ENCODE results near the gene UBE2U.

Gene UBE2U

GRCh38 chr1:64263856-64264255 is 60.4 kb downstream of the UBE2U start:
- H3K27ac ChIP-seq (ENCODE audit: low read depth, low read length), result no peak overlapping the region
- WGBS (ENCODE audit: extremely low coverage, insufficient coverage, low lambda C conversion rate), result no CpG with 5 or more reads among the region's 2 CpGs

GRCh38 chr1:64265141-64265540 is 61.7 kb downstream of the UBE2U start:
- no peaks in the 10 kb centered on the region for H3K79me2 ChIP-seq (ENCODE audit: control insufficient read depth, insufficient read depth, low read length)
- DNase-seq, result no peak
- no peak overlapping the region for H3K4me2 ChIP-seq (ENCODE audit: low read length)
- H2BK5ac ChIP-seq (ENCODE audit: low read length), result no peak overlapping the region
- no peak overlapping the region for H3K9ac ChIP-seq (ENCODE audit: low read length)
- no peak overlapping the region for H3K18ac ChIP-seq (ENCODE audit: low read length)
- no peak overlapping the region for H3K4ac ChIP-seq (ENCODE audit: low read depth, low read length)
- H3K79me1 ChIP-seq (ENCODE audit: low read length), result no peaks in the 10 kb centered on the region
- no peaks in the 10 kb centered on the region for H3K27me3 ChIP-seq (ENCODE audit: insufficient read depth, low read length, poor library complexity)
- no peak overlapping the region for H3K56ac ChIP-seq (ENCODE audit: low read length)
- no peak overlapping the region for H2AK5ac ChIP-seq (ENCODE audit: low read length)
- no peaks in the 10 kb centered on the region for H3K36me3 ChIP-seq (ENCODE audit: control insufficient read depth, insufficient read depth, low read length)
- H4K5ac ChIP-seq (ENCODE audit: low read length), result no peak overlapping the region
- WGBS (ENCODE audit: extremely low coverage, insufficient coverage, low lambda C conversion rate), result no CpG with 5 or more reads among the region's 2 CpGs
- H2BK15ac ChIP-seq (replicated peaks; ENCODE audit: low read depth), result no peak overlapping the region
- no peaks in the 10 kb centered on the region for H3K4me1 ChIP-seq (ENCODE audit: control insufficient read depth, low read depth, low read length)
- no peak overlapping the region for H3K4me3 ChIP-seq (ENCODE audit: low read length)
- H4K8ac ChIP-seq (ENCODE audit: low read depth, low read length), result no peak overlapping the region
- H3K27ac ChIP-seq (ENCODE audit: low read depth, low read length), result no peak overlapping the region
- H2BK120ac ChIP-seq (ENCODE audit: low read depth, low read length), result no peak overlapping the region
- no peak overlapping the region for H3K23ac ChIP-seq (ENCODE audit: low read length)

More at GRCh38 chr1:64263856-64264255, 60.4 kb downstream of the UBE2U start:
- H3K23ac ChIP-seq (ENCODE audit: low read length), result no peak overlapping the region
- H2BK120ac ChIP-seq (ENCODE audit: low read depth, low read length), result no peak overlapping the region
- H2BK15ac ChIP-seq (replicated peaks; ENCODE audit: low read depth), result no peak overlapping the region
- no peaks in the 10 kb centered on the region for H3K4me1 ChIP-seq (ENCODE audit: control insufficient read depth, low read depth, low read length)
- no peaks in the 10 kb centered on the region for H3K36me3 ChIP-seq (ENCODE audit: control insufficient read depth, insufficient read depth, low read length)
- no peak overlapping the region for H3K9ac ChIP-seq (ENCODE audit: low read length)
- H3K56ac ChIP-seq (ENCODE audit: low read length), result no peak overlapping the region
- H3K79me1 ChIP-seq (ENCODE audit: low read length), result no peaks in the 10 kb centered on the region
- H3K4ac ChIP-seq (ENCODE audit: low read depth, low read length), result no peak overlapping the region
- H3K79me2 ChIP-seq (ENCODE audit: control insufficient read depth, insufficient read depth, low read length), result no peaks in the 10 kb centered on the region
- no peak overlapping the region for H2AK5ac ChIP-seq (ENCODE audit: low read length)
- H3K4me2 ChIP-seq (ENCODE audit: low read length), result no peak overlapping the region
- no peaks in the 10 kb centered on the region for H3K27me3 ChIP-seq (ENCODE audit: insufficient read depth, low read length, poor library complexity)
- no peak overlapping the region for H3K4me3 ChIP-seq (ENCODE audit: low read length)
- H4K5ac ChIP-seq (ENCODE audit: low read length), result no peak overlapping the region
- no peak for DNase-seq
- no peak overlapping the region for H3K18ac ChIP-seq (ENCODE audit: low read length)
- H2BK5ac ChIP-seq (ENCODE audit: low read length), result no peak overlapping the region
- H4K8ac ChIP-seq (ENCODE audit: low read depth, low read length), result no peak overlapping the region

GRCh38 chr1:64266991-64267390 is 63.6 kb downstream of the UBE2U start:
- H3K9ac ChIP-seq (ENCODE audit: low read length), result no peak overlapping the region
- H3K79me1 ChIP-seq (ENCODE audit: low read length), result no peaks in the 10 kb centered on the region
- no peak overlapping the region for H2BK5ac ChIP-seq (ENCODE audit: low read length)
- H3K79me2 ChIP-seq (ENCODE audit: control insufficient read depth, insufficient read depth, low read length), result no peaks in the 10 kb centered on the region
- H3K18ac ChIP-seq (ENCODE audit: low read length), result no peak overlapping the region
- no peak for DNase-seq
- no peak overlapping the region for H2AK5ac ChIP-seq (ENCODE audit: low read length)
- no peak overlapping the region for H4K5ac ChIP-seq (ENCODE audit: low read length)
- no CpG with 5 or more reads among the region's 2 CpGs for WGBS (ENCODE audit: extremely low coverage, insufficient coverage, low lambda C conversion rate)
- no peak overlapping the region for H3K23ac ChIP-seq (ENCODE audit: low read length)
- H3K4me3 ChIP-seq (ENCODE audit: low read length), result no peak overlapping the region
- no peak overlapping the region for H2BK15ac ChIP-seq (replicated peaks; ENCODE audit: low read depth)
- H3K4ac ChIP-seq (ENCODE audit: low read depth, low read length), result no peak overlapping the region
- no peaks in the 10 kb centered on the region for H3K27me3 ChIP-seq (ENCODE audit: insufficient read depth, low read length, poor library complexity)
- H3K56ac ChIP-seq (ENCODE audit: low read length), result no peak overlapping the region
- no peak overlapping the region for H4K8ac ChIP-seq (ENCODE audit: low read depth, low read length)
- no peaks in the 10 kb centered on the region for H3K36me3 ChIP-seq (ENCODE audit: control insufficient read depth, insufficient read depth, low read length)
- no peaks in the 10 kb centered on the region for H3K4me1 ChIP-seq (ENCODE audit: control insufficient read depth, low read depth, low read length)
- H2BK120ac ChIP-seq (ENCODE audit: low read depth, low read length), result peak overlapping the region; percentile 56
- no peak overlapping the region for H3K4me2 ChIP-seq (ENCODE audit: low read length)
- no peak overlapping the region for H3K27ac ChIP-seq (ENCODE audit: low read depth, low read length)

- no CpG with 5 or more reads among the region's 23 CpGs for WGBS (ENCODE audit: extremely low coverage, insufficient coverage, low lambda C conversion rate)
- no peak overlapping the region for H3K23ac ChIP-seq (ENCODE audit: low read length)
- no peak overlapping the region for H3K4me2 ChIP-seq (ENCODE audit: low read length)
- no peak overlapping the region for H3K18ac ChIP-seq (ENCODE audit: low read length)
- no peak overlapping the region for H3K4ac ChIP-seq (ENCODE audit: low read depth, low read length)
- H4K8ac ChIP-seq (ENCODE audit: low read depth, low read length), result no peak overlapping the region
- H3K79me2 ChIP-seq (ENCODE audit: control insufficient read depth, insufficient read depth, low read length), result no peaks in the 10 kb centered on the region
- H2BK15ac ChIP-seq (replicated peaks; ENCODE audit: low read depth), result no peak overlapping the region
- H3K27me3 ChIP-seq (ENCODE audit: insufficient read depth, low read length, poor library complexity), result no peaks in the 10 kb centered on the region
- DNase-seq, result peak; percentile 85
- no peak overlapping the region for H2AK5ac ChIP-seq (ENCODE audit: low read length)
- H2BK5ac ChIP-seq (ENCODE audit: low read length), result no peak overlapping the region
- H3K4me3 ChIP-seq (ENCODE audit: low read length), result no peak overlapping the region
- no peak overlapping the region for H2BK120ac ChIP-seq (ENCODE audit: low read depth, low read length)
- H3K36me3 ChIP-seq (ENCODE audit: control insufficient read depth, insufficient read depth, low read length), result no peaks in the 10 kb centered on the region
- H3K56ac ChIP-seq (ENCODE audit: low read length), result no peak overlapping the region
- no peak overlapping the region for H3K9ac ChIP-seq (ENCODE audit: low read length)
- no peaks in the 10 kb centered on the region for H3K4me1 ChIP-seq (ENCODE audit: control insufficient read depth, low read depth, low read length)
- no peak overlapping the region for H4K5ac ChIP-seq (ENCODE audit: low read length)
- no peaks in the 10 kb centered on the region for H3K79me1 ChIP-seq (ENCODE audit: low read length)
- H3K27ac ChIP-seq (ENCODE audit: low read depth, low read length), result no peak overlapping the region
Measured at GRCh38 chr1:64268653-64269557, 65.5 kb downstream of the UBE2U start.

- WGBS (ENCODE audit: extremely low coverage, insufficient coverage, low lambda C conversion rate), result no CpG with 5 or more reads among the region's 1 CpG
Measured at GRCh38 chr1:64269558-64269884, 66.1 kb downstream of the UBE2U start.

GRCh38 chr1:64280001-64280400 is 76.6 kb downstream of the UBE2U start:
- H2AK5ac ChIP-seq (ENCODE audit: low read length), result no peak overlapping the region
- H2BK5ac ChIP-seq (ENCODE audit: low read length), result no peak overlapping the region
- no peaks in the 10 kb centered on the region for H3K36me3 ChIP-seq (ENCODE audit: control insufficient read depth, insufficient read depth, low read length)
- H3K4me2 ChIP-seq (ENCODE audit: low read length), result no peak overlapping the region
- H3K27ac ChIP-seq (ENCODE audit: low read depth, low read length), result no peak overlapping the region
- H3K4ac ChIP-seq (ENCODE audit: low read depth, low read length), result no peak overlapping the region
- no peak overlapping the region for H3K4me3 ChIP-seq (ENCODE audit: low read length)
- H3K18ac ChIP-seq (ENCODE audit: low read length), result no peak overlapping the region
- no peaks in the 10 kb centered on the region for H3K79me1 ChIP-seq (ENCODE audit: low read length)
- H3K23ac ChIP-seq (ENCODE audit: low read length), result no peak overlapping the region
- H4K5ac ChIP-seq (ENCODE audit: low read length), result no peak overlapping the region
- no peak overlapping the region for H2BK120ac ChIP-seq (ENCODE audit: low read depth, low read length)
- no peaks in the 10 kb centered on the region for H3K27me3 ChIP-seq (ENCODE audit: insufficient read depth, low read length, poor library complexity)
- no peak overlapping the region for H4K8ac ChIP-seq (ENCODE audit: low read depth, low read length)
- H3K56ac ChIP-seq (ENCODE audit: low read length), result no peak overlapping the region
- no peaks in the 10 kb centered on the region for H3K4me1 ChIP-seq (ENCODE audit: control insufficient read depth, low read depth, low read length)
- no peak overlapping the region for H2BK15ac ChIP-seq (replicated peaks; ENCODE audit: low read depth)
- H3K9ac ChIP-seq (ENCODE audit: low read length), result no peak overlapping the region
- H3K79me2 ChIP-seq (ENCODE audit: control insufficient read depth, insufficient read depth, low read length), result no peaks in the 10 kb centered on the region
- DNase-seq, result no peak
- WGBS (ENCODE audit: extremely low coverage, insufficient coverage, low lambda C conversion rate), result no CpG with 5 or more reads among the region's 4 CpGs

More at GRCh38 chr1:64269558-64269884, 66.1 kb downstream of the UBE2U start:
- no peak overlapping the region for H2BK120ac ChIP-seq (ENCODE audit: low read depth, low read length)
- H2AK5ac ChIP-seq (ENCODE audit: low read length), result no peak overlapping the region
- H3K18ac ChIP-seq (ENCODE audit: low read length), result no peak overlapping the region
- no peak overlapping the region for H3K27ac ChIP-seq (ENCODE audit: low read depth, low read length)
- no peak overlapping the region for H4K5ac ChIP-seq (ENCODE audit: low read length)
- no peak overlapping the region for H3K23ac ChIP-seq (ENCODE audit: low read length)
- no peaks in the 10 kb centered on the region for H3K4me1 ChIP-seq (ENCODE audit: control insufficient read depth, low read depth, low read length)
- H4K8ac ChIP-seq (ENCODE audit: low read depth, low read length), result no peak overlapping the region
- H3K56ac ChIP-seq (ENCODE audit: low read length), result no peak overlapping the region
- H2BK15ac ChIP-seq (replicated peaks; ENCODE audit: low read depth), result no peak overlapping the region
- no peaks in the 10 kb centered on the region for H3K27me3 ChIP-seq (ENCODE audit: insufficient read depth, low read length, poor library complexity)
- H3K79me2 ChIP-seq (ENCODE audit: control insufficient read depth, insufficient read depth, low read length), result no peaks in the 10 kb centered on the region
- no peak overlapping the region for H3K4ac ChIP-seq (ENCODE audit: low read depth, low read length)
- H3K4me3 ChIP-seq (ENCODE audit: low read length), result no peak overlapping the region
- no peaks in the 10 kb centered on the region for H3K36me3 ChIP-seq (ENCODE audit: control insufficient read depth, insufficient read depth, low read length)
- H3K4me2 ChIP-seq (ENCODE audit: low read length), result no peak overlapping the region
- no peak overlapping the region for H2BK5ac ChIP-seq (ENCODE audit: low read length)
- H3K9ac ChIP-seq (ENCODE audit: low read length), result no peak overlapping the region
- no peaks in the 10 kb centered on the region for H3K79me1 ChIP-seq (ENCODE audit: low read length)
- DNase-seq, result no peak

All from mesendoderm (in vitro differentiated cells).